GM21723 (cell line): Measurements from ENCODE around the gene PALS2.

Source experiments
- ATAC-seq: cut with Tn5 transposase; IDR thresholded peaks from one replicate; pipeline ENCODE4 v1.9.1; 2021; ENCODE audit warnings: mild to moderate bottlenecking, moderate library complexity; ENCODE audit not compliant: unreplicated experiment

Gene PALS2

DNA sequence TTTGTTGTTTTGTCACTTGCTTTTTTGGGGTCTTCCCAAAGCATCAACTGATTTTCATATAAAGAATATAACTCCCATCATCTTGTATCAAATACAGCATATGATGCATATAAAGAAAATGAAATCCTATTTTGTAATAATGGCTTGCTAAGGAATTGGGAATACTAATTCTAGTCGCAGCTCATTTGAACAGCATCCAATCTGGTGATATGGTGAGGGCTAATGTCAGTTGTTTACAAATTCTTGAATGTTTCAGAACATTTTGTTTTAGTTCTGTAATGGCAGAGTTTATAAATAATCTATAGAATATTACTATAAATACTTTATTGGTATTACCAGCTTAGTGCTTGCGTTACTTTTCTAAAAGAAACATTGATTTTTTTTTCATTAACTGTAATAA, 8.9 kb downstream of the PALS2 start:
- ATAC-seq, result no peak

- ATAC-seq, result peak; percentile 70
These were observed 14.6 kb downstream of the PALS2 start for GRCh38 chr7:24587853-24588252.

GRCh38 chr7:24591152-24591551, 17.9 kb downstream of the PALS2 start:
- ATAC-seq, result no peak

GRCh38 chr7:24595671-24596418, 22.6 kb downstream of the PALS2 start:
- peak; percentile 66 for ATAC-seq

DNA sequence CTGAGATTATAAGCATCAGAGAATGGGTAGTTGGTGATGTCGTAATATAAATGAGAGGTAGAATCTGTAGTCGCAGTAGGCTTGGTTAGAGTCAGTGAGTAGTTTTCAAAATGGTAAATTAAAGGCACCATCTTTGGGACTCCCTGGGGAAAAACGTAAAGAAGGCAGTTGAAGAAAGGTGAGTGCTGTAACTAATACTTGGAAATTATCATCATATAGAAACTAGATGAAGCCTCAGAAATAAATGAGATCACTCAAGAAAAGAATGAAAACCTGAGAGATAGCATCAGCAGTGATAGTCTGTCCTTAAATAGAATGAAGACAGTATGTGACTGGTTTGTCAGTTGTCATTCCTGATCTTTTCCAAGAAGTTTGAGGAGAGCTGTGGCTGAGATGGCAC, 23.8 kb downstream of the PALS2 start:
- ATAC-seq, result peak; percentile 33

DNA sequence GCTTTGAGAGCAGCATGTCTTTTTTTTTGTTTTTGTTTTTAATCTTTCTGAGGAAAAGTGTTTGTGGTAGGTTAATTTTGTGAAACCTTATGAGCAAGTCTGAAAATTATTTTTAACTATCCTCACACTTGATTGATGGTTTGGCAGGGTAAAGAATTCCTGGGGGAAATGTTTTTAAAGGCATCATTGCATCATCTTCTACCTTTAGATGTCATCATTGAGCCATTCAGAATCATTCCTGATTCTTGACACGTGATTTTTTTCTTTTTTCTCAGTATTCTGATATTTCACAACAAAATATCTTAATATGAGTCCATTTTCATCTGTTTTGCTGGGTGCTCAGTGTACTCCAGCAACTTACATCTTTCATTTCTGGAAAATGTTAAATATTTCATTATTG, 28.3 kb downstream of the PALS2 start:
- ATAC-seq, result no peak

GRCh38 chr7:24602860-24603456, 29.7 kb downstream of the PALS2 start:
- ATAC-seq, result no peak

DNA sequence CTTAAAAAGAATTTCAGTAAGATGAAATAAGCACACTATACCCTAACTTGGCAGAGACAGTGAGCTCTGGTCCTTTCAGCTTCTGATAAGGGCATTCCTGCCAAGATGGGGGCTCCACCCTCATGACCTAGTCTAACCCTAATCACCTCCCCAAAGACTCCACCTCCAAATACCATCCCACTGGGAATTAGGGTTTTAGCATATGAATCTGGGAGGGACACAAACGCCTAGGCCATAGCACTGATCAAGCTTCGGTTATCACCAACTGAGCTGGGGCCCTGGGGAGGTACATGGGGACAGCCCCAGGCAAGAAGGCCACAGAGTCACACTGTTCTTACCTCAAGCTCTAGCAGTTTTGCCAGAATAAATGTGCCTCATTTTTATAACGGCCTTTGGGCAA, 31.4 kb downstream of the PALS2 start:
- ATAC-seq, result no peak

GRCh38 chr7:24608504-24608903, 35.3 kb downstream of the PALS2 start:
- ATAC-seq, result no peak

- ATAC-seq, result no peak
These were observed 35.8 kb downstream of the PALS2 start for GRCh38 chr7:24609059-24609458.

DNA sequence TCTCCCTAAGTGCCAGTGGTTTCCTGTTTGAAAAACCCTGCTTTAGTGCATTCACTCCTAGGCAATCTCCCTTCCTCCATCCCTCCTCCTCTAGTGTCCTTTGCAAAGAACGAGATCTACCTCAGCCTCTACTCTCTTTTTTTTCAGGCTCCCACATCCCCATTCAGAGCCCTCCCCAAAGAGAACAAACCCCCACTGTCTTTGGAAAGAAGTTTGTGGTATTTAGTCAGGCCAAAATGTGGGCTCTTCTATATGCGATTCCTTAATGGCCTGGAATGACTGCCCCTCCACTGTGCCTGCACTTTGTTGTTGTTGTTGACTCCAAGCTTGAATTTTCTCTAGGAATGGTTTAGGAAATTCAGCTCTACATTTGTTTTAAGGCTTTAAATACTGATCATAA, 36.3 kb downstream of the PALS2 start:
- no peak for ATAC-seq

GRCh38 chr7:24611130-24611529, 37.9 kb downstream of the PALS2 start:
- no peak for ATAC-seq

DNA sequence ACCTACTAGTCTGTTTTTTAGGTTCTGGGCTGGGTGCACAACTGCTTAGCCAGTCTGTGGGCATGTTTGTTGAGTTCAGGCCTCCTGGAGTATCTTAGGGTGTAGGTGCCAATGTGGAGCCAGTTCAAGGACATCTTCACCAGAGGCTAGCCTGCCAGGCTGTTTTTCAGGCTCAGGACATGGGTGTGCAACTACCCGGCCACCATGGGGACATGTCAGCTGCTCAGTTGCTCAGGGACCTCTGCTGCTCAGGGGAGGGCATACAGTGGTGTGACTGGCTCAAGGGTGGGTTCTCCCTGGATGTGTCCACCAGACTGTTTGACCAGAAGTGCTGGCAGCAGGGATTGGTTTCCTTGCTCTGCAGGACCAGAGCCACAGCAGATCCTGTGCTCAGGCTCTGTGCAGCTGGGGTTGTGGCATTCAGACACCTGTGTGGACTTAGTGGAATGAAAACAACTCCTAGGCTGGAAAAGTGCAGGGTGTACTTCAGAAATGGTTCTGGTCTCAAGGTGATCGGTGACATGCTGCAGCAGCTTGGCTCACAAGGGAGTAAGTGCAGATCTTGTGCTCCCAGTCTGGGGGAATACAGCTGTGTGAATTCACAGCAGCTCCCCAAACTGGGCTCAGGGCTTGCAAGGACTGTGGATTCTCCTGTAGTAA, 44.8 kb downstream of the PALS2 start:
- no peak for ATAC-seq

DNA sequence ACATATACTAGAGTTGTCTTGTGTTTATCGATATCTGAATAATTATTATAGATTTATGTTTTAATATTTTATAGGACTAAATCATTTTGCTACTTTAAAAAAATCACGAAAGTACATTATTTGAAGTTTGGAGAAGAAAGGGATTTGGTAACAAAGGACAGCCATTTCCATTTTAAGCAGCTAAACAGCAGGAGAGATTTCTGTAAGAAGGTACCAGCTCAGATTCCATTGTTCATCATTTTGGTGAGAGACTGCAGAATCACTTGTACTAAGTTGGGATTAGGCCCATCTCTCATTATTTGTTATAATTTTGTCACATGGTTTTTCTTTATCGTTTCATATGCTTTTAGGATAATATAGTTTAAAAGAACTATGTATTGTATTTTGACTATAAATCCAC, 46.7 kb downstream of the PALS2 start:
- no peak for ATAC-seq

GRCh38 chr7:24622646-24623182, 49.5 kb downstream of the PALS2 start:
- no peak for ATAC-seq
